H1 (cell line): ENCODE results near the gene PLEKHA1. TPM values are rescaled to one million over a fixed set of nuclear protein-coding genes. Genes with fewer than 3 reads are reported as not detected.

Source experiments
- SRF ChIP-seq: IDR thresholded peaks from 2 replicates; pipeline ENCODE4 v1.6.1; 2011; ENCODE audit warnings: mild to moderate bottlenecking, low read depth, low read length, moderate library complexity
- polyA plus RNA-seq, 7 experiments: library from polyadenylated mRNA; depleted of rRNA in 3 of 7; stranded (reverse) in 5 of 7; unstranded in 2 of 7; fragments of >200 nt in 5 of 7; fragments of 200-250 nt in 2 of 7; gene quantifications; 1 replicate in 5 of 7; 2 replicates in 1 of 7; 4 replicates in 1 of 7; pipeline versions ENCODE4 v1.2.1 to v1.2.3, GENCODE V29; 2011 to 2013; ENCODE audit warnings: missing spikeins in 2 of 7, mixed read lengths in 2 of 7
- total RNA-seq: library from RNA; stranded (reverse); fragmentation: NEBNext Ultra II Directional; extraction: Animal tissue kit (Norgen Biotek cat#: 25700); gene quantifications from 2 replicates; pipeline ENCODE4 v1.2.1, GENCODE V29; 2021

The PLEKHA1 gene
- total and polyA plus RNA-seq, 2 of the 8 experiments (the other 6 are each of a cell fraction or from before 2014, with no cell fraction given): 15.6 to 39.7 TPM

- no peak for TF ChIP-seq SRF
Measured at GRCh38 chr10:122333037-122333436, 41.5 kb upstream of the PLEKHA1 start (continued).
